ENCODE data around the gene AHI1. TPM values are rescaled to one million over a fixed set of nuclear protein-coding genes. Genes with fewer than 3 reads are reported as not detected.

AHI1 gene
- total and polyA plus RNA-seq, 2 of the 13 experiments (the other 11 are each of a cell fraction or from before 2014, with no cell fraction given), result 7.2 to 18.6 TPM

DNA sequence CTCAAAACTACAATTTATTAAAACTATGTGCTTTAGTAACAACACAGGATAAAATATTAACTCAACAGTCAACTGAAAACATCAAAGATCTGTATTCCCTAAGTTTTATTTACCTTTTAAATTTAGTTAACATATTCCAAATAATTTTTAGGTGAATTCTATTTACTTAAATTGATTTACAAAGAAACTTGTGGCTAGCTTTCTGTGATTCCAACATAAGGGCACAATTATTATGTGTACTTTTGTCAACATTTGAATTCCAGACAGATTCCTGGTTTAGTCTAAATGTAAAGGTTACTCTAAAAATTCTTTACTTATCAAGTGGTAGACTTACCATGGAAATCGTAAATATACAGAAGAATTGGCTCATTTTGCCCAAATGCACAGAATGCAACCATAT is 70.7 kb downstream of the AHI1 start (continued):
- TF ChIP-seq MAFG (CRISPR knock-in tag; IDR thresholded peaks at IDR 0.05) (no peak), ZNF235 (CRISPR knock-in tag; IDR thresholded peaks at IDR 0.05; ENCODE audit: borderline replicate concordance) (no peak), ZNF558 (CRISPR knock-in tag; IDR thresholded peaks at IDR 0.05; ENCODE audit: borderline replicate concordance) (no peak), CBX5 (CRISPR knock-in tag; IDR thresholded peaks at IDR 0.05; ENCODE audit: borderline replicate concordance) (no peak), RARA (CRISPR knock-in tag; IDR thresholded peaks at IDR 0.05) (0 out of 2 replicates have a peak, but pooled peaks have one; percentile 44), SMAD3 (CRISPR knock-in tag; IDR thresholded peaks at IDR 0.05) (no peak), PAX8 (CRISPR knock-in tag; IDR thresholded peaks at IDR 0.05; ENCODE audit: borderline replicate concordance) (no peak), RFX1 (IDR thresholded peaks at IDR 0.05) (no peak), HNRNPL (IDR thresholded peaks at IDR 0.05; ENCODE audit: low read depth, low read length) (no peak), REL (CRISPR knock-in tag; conservative IDR thresholded peaks at IDR 0.05) (no peak), ZEB1 (IDR thresholded peaks at IDR 0.05; ENCODE audit: insufficient replicate concordance, low read depth) (no peak), ETV6 (CRISPR knock-in tag; conservative IDR thresholded peaks at IDR 0.05) (no peak), ZNF329 (CRISPR knock-in tag; IDR thresholded peaks at IDR 0.05; ENCODE audit: low read depth) (no peak), ZNF616 (CRISPR knock-in tag; IDR thresholded peaks at IDR 0.05; ENCODE audit: low read depth) (no peak), ZBTB1 (CRISPR knock-in tag; IDR thresholded peaks at IDR 0.05; ENCODE audit: borderline replicate concordance) (no peak), FOSL1 (CRISPR knock-in tag; IDR thresholded peaks at IDR 0.05; ENCODE audit: borderline replicate concordance) (no peak), SIX1 (CRISPR knock-in tag; IDR thresholded peaks at IDR 0.05; ENCODE audit: borderline replicate concordance) (0 out of 2 replicates have a peak, but pooled peaks have one; percentile 11), ZNF615 (CRISPR knock-in tag; IDR thresholded peaks at IDR 0.05; ENCODE audit: borderline replicate concordance) (no peak), PRPF4 (IDR thresholded peaks at IDR 0.05; ENCODE audit: low read depth, low read length, poor library complexity, severe bottlenecking) (no peak), ZNF468 (CRISPR knock-in tag; IDR thresholded peaks at IDR 0.05) (no peak), HNRNPLL (IDR thresholded peaks at IDR 0.05; ENCODE audit: low read depth, low read length, poor library complexity, severe bottlenecking) (no peak), ZNF234 (CRISPR knock-in tag; conservative IDR thresholded peaks at IDR 0.05) (no peak), ASH2L (IDR thresholded peaks at IDR 0.05; ENCODE audit: insufficient read length, low read depth, low read length) (peak; percentile 37), YEATS2 (CRISPR knock-in tag; IDR thresholded peaks at IDR 0.05; ENCODE audit: borderline replicate concordance) (no peak), TRIM24 (CRISPR knock-in tag; IDR thresholded peaks at IDR 0.05) (no peak)
- TF ChIP-seq, protein P1, sequence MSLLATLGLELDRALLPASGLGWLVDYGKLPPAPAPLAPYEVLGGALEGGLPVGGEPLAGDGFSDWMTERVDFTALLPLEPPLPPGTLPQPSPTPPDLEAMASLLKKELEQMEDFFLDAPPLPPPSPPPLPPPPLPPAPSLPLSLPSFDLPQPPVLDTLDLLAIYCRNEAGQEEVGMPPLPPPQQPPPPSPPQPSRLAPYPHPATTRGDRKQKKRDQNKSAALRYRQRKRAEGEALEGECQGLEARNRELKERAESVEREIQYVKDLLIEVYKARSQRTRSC (CRISPR knock-in tag; IDR thresholded peaks at IDR 0.05; ENCODE audit: low read depth), result no peak
- TF ChIP-seq, protein P2, sequence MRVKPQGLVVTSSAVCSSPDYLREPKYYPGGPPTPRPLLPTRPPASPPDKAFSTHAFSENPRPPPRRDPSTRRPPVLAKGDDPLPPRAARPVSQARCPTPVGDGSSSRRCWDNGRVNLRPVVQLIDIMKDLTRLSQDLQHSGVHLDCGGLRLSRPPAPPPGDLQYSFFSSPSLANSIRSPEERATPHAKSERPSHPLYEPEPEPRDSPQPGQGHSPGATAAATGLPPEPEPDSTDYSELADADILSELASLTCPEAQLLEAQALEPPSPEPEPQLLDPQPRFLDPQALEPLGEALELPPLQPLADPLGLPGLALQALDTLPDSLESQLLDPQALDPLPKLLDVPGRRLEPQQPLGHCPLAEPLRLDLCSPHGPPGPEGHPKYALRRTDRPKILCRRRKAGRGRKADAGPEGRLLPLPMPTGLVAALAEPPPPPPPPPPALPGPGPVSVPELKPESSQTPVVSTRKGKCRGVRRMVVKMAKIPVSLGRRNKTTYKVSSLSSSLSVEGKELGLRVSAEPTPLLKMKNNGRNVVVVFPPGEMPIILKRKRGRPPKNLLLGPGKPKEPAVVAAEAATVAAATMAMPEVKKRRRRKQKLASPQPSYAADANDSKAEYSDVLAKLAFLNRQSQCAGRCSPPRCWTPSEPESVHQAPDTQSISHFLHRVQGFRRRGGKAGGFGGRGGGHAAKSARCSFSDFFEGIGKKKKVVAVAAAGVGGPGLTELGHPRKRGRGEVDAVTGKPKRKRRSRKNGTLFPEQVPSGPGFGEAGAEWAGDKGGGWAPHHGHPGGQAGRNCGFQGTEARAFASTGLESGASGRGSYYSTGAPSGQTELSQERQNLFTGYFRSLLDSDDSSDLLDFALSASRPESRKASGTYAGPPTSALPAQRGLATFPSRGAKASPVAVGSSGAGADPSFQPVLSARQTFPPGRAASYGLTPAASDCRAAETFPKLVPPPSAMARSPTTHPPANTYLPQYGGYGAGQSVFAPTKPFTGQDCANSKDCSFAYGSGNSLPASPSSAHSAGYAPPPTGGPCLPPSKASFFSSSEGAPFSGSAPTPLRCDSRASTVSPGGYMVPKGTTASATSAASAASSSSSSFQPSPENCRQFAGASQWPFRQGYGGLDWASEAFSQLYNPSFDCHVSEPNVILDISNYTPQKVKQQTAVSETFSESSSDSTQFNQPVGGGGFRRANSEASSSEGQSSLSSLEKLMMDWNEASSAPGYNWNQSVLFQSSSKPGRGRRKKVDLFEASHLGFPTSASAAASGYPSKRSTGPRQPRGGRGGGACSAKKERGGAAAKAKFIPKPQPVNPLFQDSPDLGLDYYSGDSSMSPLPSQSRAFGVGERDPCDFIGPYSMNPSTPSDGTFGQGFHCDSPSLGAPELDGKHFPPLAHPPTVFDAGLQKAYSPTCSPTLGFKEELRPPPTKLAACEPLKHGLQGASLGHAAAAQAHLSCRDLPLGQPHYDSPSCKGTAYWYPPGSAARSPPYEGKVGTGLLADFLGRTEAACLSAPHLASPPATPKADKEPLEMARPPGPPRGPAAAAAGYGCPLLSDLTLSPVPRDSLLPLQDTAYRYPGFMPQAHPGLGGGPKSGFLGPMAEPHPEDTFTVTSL (CRISPR knock-in tag; IDR thresholded peaks at IDR 0.05; ENCODE audit: borderline replicate concordance), result no peak; the same call in 1 of the 2 replicates
